Colonic mucosa (tissue), 4 donors: ENCODE measurements around the gene RYR2. TPM values are rescaled to one million over a fixed set of nuclear protein-coding genes. Genes with fewer than 3 reads are reported as not detected.

Source experiments
- DNase-seq: peaks from one replicate; pipeline ENCODE4 v3.0.0-alpha.2; 2020
- H3K27ac ChIP-seq: fragments of 200-600 bp; one replicate; pipeline ENCODE4 v1.8.0; 2021
- H3K27me3 ChIP-seq: fragments of 200-600 bp; one replicate; pipeline ENCODE4 v1.8.0; 2021
- H3K36me3 ChIP-seq: fragments of 200-600 bp; one replicate; pipeline ENCODE4 v1.8.0; 2021
- H3K4me1 ChIP-seq: fragments of 200-600 bp; one replicate; pipeline ENCODE4 v1.8.0; 2021; ENCODE audit warnings: mild to moderate bottlenecking
- H3K4me3 ChIP-seq: fragments of 200-600 bp; one replicate; pipeline ENCODE4 v1.8.0; 2021
- H3K9ac ChIP-seq, 2 donors: one replicate each; pipeline ENCODE4 v1.7.0; 2013; ENCODE audit warnings: control low read depth in 2 of 2, low read depth in 2 of 2, low read length in 2 of 2
- H3K9me3 ChIP-seq: fragments of 200-600 bp; one replicate; pipeline ENCODE4 v1.8.0; 2021
- intact Hi-C: fragments of 100-400 bp; cut with DNase I; formaldehyde crosslinking; loops from one replicate; pipeline ENCODE4 v1.14.1; 2022
- total RNA-seq, 2 donors: library from RNA; stranded (reverse); fragmentation: NEBNext Ultra II Directional in 1 of 2; extraction: Animal tissue kit (Norgen Biotek cat#: 25700) in 1 of 2; gene quantifications; one replicate each; pipeline ENCODE4 v1.2.1, GENCODE V29; 2021
- TF ChIP-seq, protein P1 (sequence below): fragments of 200-600 bp; IDR thresholded peaks from one replicate; pipeline ENCODE4 v1.8.0; 2022; ENCODE audit warnings: antibody characterized with exemption, mild to moderate bottlenecking
- donor health status: healthy.
- donor health status: DM: no; HTN: no; CAD: no.
- donor health status: DM: no; HTN: no; CAD: no.

Gene RYR2
- total RNA-seq, 2 donors from 2014 or later = 0.15 to 0.56 TPM

DNA sequence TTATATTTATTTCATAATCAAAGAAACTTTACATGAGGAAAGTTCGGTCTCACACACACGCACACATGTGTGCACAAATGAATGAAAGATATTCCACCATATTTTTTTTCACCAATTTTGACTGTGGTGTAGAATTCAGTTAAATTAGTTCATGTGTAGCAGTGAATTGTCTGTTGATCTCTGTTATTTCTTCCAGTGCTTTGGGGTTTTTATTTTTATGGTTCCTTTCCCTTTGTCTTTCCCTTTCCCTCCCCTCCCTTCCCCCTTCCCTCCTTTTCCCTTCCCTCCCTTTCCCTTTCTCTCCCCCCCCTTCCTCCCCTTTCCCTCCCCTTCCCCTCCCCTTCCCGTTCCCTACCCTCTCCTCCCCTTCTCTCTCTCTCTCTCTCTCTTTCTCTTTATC, 8.9 kb downstream of the RYR2 start:
- DNase-seq = no peak
- no peaks in the 10 kb centered on the region for H3K27me3 ChIP-seq
- H3K27ac ChIP-seq = no peak overlapping the region

DNA sequence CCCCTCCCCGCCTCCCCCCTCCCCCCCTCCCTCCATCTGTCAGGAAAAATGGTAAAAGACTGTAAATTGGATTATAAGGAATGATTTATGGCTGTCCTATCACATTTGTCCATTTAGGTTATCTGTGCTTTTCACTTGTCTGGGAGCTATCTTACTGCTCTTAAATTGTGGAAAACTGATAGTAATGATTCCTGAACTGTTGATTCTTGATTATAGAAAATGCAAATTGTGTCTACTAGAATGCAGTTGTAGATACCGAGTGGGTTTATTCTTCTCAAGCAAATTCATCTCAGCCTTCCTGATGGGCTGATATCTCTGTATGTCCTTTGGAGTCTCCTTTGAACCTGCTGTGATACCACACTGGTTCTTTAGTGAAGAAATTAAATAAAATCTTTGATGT, 12.3 kb downstream of the RYR2 start:
- TF ChIP-seq, protein P1, sequence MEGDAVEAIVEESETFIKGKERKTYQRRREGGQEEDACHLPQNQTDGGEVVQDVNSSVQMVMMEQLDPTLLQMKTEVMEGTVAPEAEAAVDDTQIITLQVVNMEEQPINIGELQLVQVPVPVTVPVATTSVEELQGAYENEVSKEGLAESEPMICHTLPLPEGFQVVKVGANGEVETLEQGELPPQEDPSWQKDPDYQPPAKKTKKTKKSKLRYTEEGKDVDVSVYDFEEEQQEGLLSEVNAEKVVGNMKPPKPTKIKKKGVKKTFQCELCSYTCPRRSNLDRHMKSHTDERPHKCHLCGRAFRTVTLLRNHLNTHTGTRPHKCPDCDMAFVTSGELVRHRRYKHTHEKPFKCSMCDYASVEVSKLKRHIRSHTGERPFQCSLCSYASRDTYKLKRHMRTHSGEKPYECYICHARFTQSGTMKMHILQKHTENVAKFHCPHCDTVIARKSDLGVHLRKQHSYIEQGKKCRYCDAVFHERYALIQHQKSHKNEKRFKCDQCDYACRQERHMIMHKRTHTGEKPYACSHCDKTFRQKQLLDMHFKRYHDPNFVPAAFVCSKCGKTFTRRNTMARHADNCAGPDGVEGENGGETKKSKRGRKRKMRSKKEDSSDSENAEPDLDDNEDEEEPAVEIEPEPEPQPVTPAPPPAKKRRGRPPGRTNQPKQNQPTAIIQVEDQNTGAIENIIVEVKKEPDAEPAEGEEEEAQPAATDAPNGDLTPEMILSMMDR = no peak
- Histone ChIP-seq H3K27me3 (no peaks in the 10 kb centered on the region), H3K4me3 (no peak overlapping the region), H3K36me3 (no peaks in the 10 kb centered on the region), H3K4me1 (no peaks in the 10 kb centered on the region), H3K9ac (no peak overlapping the region), H3K27ac (no peak overlapping the region), H3K9me3 (no peaks in the 10 kb centered on the region)
- intact Hi-C loops = no loop called here
- no peak for DNase-seq

More for the DNA sequence above, 8.9 kb downstream of the RYR2 start:
- Histone ChIP-seq H3K4me3 (no peak overlapping the region), H3K4me1 (no peaks in the 10 kb centered on the region), H3K9me3 (no peaks in the 10 kb centered on the region), H3K36me3 (no peaks in the 10 kb centered on the region), H3K9ac (no peak overlapping the region)
- TF ChIP-seq, protein P1 = no peak
- intact Hi-C loops = no loop called here

DNA sequence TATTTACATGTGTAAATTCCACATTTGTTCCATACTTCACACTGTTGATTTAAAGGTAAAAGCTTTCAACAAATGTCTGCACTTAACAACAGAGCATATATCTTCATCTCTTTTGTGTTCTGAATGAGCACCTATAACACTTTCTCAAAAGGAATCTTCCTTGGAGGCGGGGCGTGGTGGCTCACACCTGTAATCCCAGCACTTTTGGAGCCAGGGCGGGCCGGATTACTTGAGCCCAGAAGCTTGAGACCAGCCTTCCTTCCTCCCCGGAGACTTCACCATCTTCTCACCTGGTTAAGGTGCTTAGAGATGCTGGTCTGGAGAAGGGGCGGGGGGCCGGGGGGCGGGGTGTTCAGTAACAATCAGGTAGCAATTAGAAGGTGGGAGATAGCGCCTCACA, 16.5 kb downstream of the RYR2 start:
- Histone ChIP-seq H3K27me3 (no peaks in the 10 kb centered on the region), H3K27ac (no peak overlapping the region), H3K4me1 (no peaks in the 10 kb centered on the region), H3K36me3 (no peaks in the 10 kb centered on the region), H3K4me3 (no peak overlapping the region), H3K9me3 (no peaks in the 10 kb centered on the region), H3K9ac (no peak overlapping the region)
- intact Hi-C loops = no loop called here
- TF ChIP-seq, protein P1 = no peak
- DNase-seq = no peak

DNA sequence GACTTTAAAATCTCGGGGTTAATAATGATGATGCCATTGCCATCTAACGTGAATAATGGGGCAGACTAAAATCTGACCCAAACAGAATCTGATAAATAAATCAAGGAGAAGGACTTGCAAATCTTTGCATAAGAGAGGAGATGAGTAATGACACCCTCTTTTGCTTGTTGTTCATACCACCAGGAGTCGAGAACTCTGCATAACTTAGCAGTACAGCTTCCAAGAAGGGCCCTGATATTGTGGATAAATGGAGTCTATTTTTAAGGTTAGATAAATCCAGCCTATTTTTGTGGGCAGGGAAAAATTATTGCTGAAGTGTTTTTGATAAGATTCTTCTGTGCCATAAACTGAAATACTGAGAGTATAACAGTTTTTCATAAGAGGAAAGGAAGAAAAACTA, 17.3 kb downstream of the RYR2 start:
- TF ChIP-seq, protein P1 = no peak

DNA sequence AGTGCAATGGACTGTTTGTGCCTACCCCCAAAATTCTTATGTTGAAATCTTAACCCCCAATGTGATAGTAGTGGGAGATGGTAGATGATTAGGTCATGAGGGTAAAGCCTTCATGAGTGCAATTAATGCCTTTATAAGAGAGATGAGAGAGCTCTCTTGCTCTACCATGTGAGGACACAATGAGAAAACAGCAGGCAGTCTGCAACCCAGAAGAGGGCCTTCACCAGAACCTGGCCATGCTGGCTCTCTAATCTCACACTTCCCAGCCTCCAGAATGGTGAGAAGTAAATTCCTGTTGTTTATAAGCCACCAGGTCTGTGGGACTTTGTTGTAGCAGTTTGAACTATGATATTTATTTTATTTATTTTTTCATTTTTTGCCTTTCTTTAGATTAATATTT, 21.0 kb downstream of the RYR2 start:
- H3K9ac ChIP-seq = no peak overlapping the region
- no peaks in the 10 kb centered on the region for H3K4me1 ChIP-seq
- no peaks in the 10 kb centered on the region for H3K27me3 ChIP-seq
- no peaks in the 10 kb centered on the region for H3K36me3 ChIP-seq
- intact Hi-C loops = no loop called here
- no peak overlapping the region for H3K4me3 ChIP-seq
- TF ChIP-seq, protein P1 = no peak
- H3K27ac ChIP-seq = no peak overlapping the region
- DNase-seq = no peak
- no peaks in the 10 kb centered on the region for H3K9me3 ChIP-seq

More for the DNA sequence above, 17.3 kb downstream of the RYR2 start:
- H3K36me3 ChIP-seq = no peaks in the 10 kb centered on the region
- no peak overlapping the region for H3K27ac ChIP-seq
- no peaks in the 10 kb centered on the region for H3K27me3 ChIP-seq
- H3K4me1 ChIP-seq = no peaks in the 10 kb centered on the region
- intact Hi-C loops = no loop called here
- H3K9me3 ChIP-seq = no peaks in the 10 kb centered on the region
- H3K9ac ChIP-seq = no peak overlapping the region
- H3K4me3 ChIP-seq = no peak overlapping the region
- DNase-seq = no peak

DNA sequence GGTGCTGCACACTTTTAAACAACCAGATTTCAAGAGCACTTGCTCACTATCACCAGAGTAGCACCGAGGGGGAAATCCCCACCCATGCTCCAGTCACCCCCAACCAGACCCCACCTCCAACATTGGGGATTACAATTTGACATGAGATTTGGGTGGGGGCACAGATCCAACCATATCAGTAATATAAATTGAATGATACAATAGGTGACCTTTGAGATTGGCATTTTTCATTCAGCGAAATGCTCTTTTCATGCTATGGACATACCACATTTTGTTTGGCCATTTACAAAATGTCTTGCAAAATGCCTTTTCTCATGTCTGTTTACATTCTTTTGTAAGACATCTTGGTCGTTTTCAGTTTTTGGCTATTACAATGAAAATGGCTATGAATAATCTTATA, 23.9 kb downstream of the RYR2 start:
- DNase-seq = no peak
- H3K4me1 ChIP-seq = no peaks in the 10 kb centered on the region
- TF ChIP-seq, protein P1 = no peak
- H3K36me3 ChIP-seq = no peaks in the 10 kb centered on the region
- H3K27ac ChIP-seq = no peak overlapping the region
- H3K9ac ChIP-seq = no peak overlapping the region
- no peaks in the 10 kb centered on the region for H3K27me3 ChIP-seq
- no peaks in the 10 kb centered on the region for H3K9me3 ChIP-seq
- intact Hi-C loops = no loop called here
- no peak overlapping the region for H3K4me3 ChIP-seq
